Measurements from ENCODE around the gene CWF19L1.

Gene CWF19L1

DNA sequence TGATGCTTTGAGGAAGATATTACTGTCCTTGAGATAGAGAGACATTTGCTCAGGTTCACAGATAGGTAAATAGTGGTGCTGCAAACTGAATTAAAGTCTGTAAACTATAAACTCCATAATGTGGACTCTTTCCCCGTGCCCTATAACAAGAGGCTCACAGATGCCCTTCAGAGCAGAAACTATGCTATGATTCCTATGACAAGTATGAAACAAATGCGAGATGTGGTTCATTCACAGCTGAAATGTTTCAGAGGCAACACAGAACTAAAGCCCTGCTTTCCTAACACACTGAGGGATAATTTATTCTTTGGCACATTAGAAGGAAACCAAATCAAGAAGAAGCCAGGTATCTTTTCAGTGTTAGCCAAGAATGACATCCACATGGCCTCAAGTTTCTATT, 51.4 kb downstream of the CWF19L1 start:
- in situ Hi-C loops (cut with HindIII; ENCODE audit: low pct_ligation_motif_present, low sequenced_read_pairs): no loop called here
- Histone ChIP-seq H3K27ac (no peak overlapping the region), H3K4me3 (ENCODE audit: low read depth, low read length) (no peak overlapping the region), H3K36me3 (replicated peaks) (peaks cover 30% of the 10 kb centered on the region), H3K27me3 (replicated peaks) (no peaks in the 10 kb centered on the region)
- TF ChIP-seq, protein P1, sequence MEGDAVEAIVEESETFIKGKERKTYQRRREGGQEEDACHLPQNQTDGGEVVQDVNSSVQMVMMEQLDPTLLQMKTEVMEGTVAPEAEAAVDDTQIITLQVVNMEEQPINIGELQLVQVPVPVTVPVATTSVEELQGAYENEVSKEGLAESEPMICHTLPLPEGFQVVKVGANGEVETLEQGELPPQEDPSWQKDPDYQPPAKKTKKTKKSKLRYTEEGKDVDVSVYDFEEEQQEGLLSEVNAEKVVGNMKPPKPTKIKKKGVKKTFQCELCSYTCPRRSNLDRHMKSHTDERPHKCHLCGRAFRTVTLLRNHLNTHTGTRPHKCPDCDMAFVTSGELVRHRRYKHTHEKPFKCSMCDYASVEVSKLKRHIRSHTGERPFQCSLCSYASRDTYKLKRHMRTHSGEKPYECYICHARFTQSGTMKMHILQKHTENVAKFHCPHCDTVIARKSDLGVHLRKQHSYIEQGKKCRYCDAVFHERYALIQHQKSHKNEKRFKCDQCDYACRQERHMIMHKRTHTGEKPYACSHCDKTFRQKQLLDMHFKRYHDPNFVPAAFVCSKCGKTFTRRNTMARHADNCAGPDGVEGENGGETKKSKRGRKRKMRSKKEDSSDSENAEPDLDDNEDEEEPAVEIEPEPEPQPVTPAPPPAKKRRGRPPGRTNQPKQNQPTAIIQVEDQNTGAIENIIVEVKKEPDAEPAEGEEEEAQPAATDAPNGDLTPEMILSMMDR (IDR thresholded peaks at IDR 0.05; ENCODE audit: low read depth, low read length, missing control alignments): no peak
- DNase-seq: no peak

DNA sequence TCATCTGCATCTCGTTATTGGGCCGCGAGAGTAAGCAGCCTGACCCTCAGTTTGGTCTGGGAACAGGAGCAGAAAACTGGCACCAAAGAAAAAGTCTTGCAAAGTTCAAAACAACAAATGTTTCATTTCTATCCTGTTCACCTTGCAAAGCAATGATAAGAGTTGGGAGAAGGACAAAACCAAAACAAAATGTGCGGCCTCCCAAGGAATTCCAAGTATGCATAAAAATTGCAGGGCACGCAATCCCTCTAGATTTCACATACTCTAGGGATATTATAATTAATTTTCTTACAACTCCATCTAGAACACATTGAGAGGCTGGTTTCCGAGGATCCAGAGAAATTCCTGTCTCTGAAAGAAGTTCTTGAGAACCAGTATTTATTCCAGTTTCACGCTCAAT, 58.1 kb downstream of the CWF19L1 start:
- H3K27me3 ChIP-seq (replicated peaks): no peaks in the 10 kb centered on the region
- in situ Hi-C loops (cut with HindIII; ENCODE audit: low pct_ligation_motif_present, low sequenced_read_pairs): no loop called here
- H3K27ac ChIP-seq: peak overlapping the region; percentile 27
- DNase-seq: peak; percentile 40
- no peak overlapping the region for H3K4me3 ChIP-seq (ENCODE audit: low read depth, low read length)
- TF ChIP-seq, protein P1 (IDR thresholded peaks at IDR 0.05; ENCODE audit: low read depth, low read length, missing control alignments): no peak
- H3K36me3 ChIP-seq (replicated peaks): peaks cover 16% of the 10 kb centered on the region

DNA sequence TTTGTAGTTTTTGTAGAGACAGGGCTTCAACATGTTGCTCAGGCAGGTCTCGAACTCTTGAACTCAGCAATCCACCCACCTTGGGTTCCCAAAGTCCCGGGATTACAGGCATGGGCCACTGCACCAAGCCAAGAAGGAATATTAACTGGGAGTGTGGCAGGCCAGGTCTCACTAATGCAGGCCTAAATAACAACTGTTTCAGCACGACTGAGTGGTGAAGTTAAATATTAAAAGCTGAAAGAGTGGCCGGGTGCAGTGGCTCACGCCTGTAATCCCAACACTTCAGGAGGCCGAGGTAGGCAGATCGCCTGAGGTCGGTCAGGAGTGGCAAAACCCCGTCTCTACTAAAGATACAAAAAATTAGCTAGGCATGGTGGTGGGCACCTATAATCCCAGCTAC, 59.2 kb downstream of the CWF19L1 start:
- no peak overlapping the region for H3K4me3 ChIP-seq (ENCODE audit: low read depth, low read length)
- peaks cover 16% of the 10 kb centered on the region for H3K36me3 ChIP-seq (replicated peaks)
- H3K27me3 ChIP-seq (replicated peaks): no peaks in the 10 kb centered on the region
- TF ChIP-seq, protein P1 (IDR thresholded peaks at IDR 0.05; ENCODE audit: low read depth, low read length, missing control alignments): no peak
- DNase-seq: no peak
- no peak overlapping the region for H3K27ac ChIP-seq
- in situ Hi-C loops (cut with HindIII; ENCODE audit: low pct_ligation_motif_present, low sequenced_read_pairs): no loop called here

DNA sequence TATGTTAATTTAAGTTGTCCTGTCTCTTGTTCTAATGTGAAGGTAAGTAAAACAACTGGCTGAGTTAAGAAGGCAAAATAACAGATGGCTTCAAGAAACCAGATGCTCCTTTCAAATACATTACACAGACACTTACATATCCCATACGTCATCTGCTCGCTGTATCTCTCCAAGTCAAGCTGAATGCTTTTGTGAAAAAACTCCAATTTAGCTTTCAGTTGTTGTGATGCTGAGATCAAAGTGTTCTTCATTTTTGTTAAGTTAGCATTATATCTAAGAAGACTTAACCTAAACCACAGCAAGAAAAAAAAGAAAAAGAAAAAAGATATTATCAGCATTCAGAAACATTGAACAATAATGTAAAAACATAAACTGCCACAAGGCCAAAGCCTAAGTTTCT, 63.1 kb downstream of the CWF19L1 start:
- Histone ChIP-seq H3K4me3 (ENCODE audit: low read depth, low read length) (no peak overlapping the region), H3K36me3 (replicated peaks) (peaks cover 35% of the 10 kb centered on the region), H3K27me3 (replicated peaks) (no peaks in the 10 kb centered on the region), H3K27ac (no peak overlapping the region)
- in situ Hi-C loops (cut with HindIII; ENCODE audit: low pct_ligation_motif_present, low sequenced_read_pairs): no loop called here
- no peak for DNase-seq
- TF ChIP-seq, protein P1 (IDR thresholded peaks at IDR 0.05; ENCODE audit: low read depth, low read length, missing control alignments): no peak

DNA sequence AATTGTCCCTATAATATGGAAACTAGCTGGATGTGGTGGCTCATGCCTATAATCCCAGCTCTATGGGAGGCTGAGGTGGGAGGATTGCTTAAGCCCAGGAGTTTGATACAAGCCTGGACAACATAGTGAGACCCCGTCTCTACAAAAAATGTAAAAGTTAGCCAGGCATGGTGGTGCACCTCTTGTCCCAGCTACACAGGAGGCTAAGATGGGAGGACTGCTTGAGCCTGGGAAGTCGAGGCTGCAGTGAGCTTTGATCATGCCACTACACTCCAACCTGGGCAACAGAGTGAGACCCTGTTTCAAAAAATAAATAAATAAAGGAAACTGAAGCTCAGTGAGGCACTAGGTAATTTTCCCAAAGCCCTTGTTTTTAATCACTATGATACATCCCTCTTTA, 65.9 kb downstream of the CWF19L1 start:
- Histone ChIP-seq H3K27me3 (replicated peaks) (no peaks in the 10 kb centered on the region), H3K36me3 (replicated peaks) (peaks cover 39% of the 10 kb centered on the region), H3K4me3 (ENCODE audit: low read depth, low read length) (no peak overlapping the region), H3K27ac (no peak overlapping the region)
- in situ Hi-C loops (cut with HindIII; ENCODE audit: low pct_ligation_motif_present, low sequenced_read_pairs): no loop called here
- TF ChIP-seq, protein P1 (IDR thresholded peaks at IDR 0.05; ENCODE audit: low read depth, low read length, missing control alignments): no peak
- DNase-seq: no peak

DNA sequence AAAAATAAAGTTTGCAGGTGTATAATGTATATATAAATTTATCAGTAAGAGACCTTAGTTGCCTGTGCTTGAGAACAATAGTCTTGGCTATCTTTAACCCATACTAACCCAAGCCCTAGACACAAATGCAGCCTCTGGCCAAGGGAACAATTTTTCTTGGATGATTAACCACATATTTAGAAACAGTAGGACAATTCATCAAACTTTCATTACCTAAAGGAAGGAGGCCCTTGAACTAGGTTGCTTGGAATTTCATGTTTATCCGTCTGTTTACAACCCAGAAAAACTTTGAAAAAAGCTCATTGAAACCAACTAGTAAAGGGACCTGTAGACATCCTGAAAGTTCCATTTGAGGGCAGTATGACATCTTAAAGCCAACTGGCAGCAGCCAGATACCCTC, 72.7 kb downstream of the CWF19L1 start:
- Histone ChIP-seq H3K27ac (no peak overlapping the region), H3K27me3 (replicated peaks) (no peaks in the 10 kb centered on the region), H3K36me3 (replicated peaks) (peaks cover 49% of the 10 kb centered on the region), H3K4me3 (ENCODE audit: low read depth, low read length) (no peak overlapping the region)
- in situ Hi-C loops (cut with HindIII; ENCODE audit: low pct_ligation_motif_present, low sequenced_read_pairs): no loop called here
- DNase-seq: no peak
- TF ChIP-seq, protein P1 (IDR thresholded peaks at IDR 0.05; ENCODE audit: low read depth, low read length, missing control alignments): no peak

Measured in brain microvascular endothelial cell (primary cell).